SU-DHL-6 (cell line): Measurements from ENCODE around the gene FXR1.

ENCODE experiments used
- EZH2phosphoT487 ChIP-seq: fragments of 200-600 bp; sonication (generic), shearing (Covaris generic); conservative IDR thresholded peaks from 2 replicates; pipeline ENCODE4 v1.6.1; 2018; ENCODE audit warnings: mild to moderate bottlenecking, antibody characterized with exemption, low read length, moderate library complexity, mixed read lengths
- TF ChIP-seq, protein P1 (sequence below): fragments of 200-600 bp; sonication (generic); IDR thresholded peaks from one replicate; pipeline ENCODE4 v1.5.1; 2017; ENCODE audit warnings: antibody characterized with exemption, mild to moderate bottlenecking, low read length, moderate library complexity; ENCODE audit not compliant: insufficient read depth, poor library complexity, severe bottlenecking

DNA sequence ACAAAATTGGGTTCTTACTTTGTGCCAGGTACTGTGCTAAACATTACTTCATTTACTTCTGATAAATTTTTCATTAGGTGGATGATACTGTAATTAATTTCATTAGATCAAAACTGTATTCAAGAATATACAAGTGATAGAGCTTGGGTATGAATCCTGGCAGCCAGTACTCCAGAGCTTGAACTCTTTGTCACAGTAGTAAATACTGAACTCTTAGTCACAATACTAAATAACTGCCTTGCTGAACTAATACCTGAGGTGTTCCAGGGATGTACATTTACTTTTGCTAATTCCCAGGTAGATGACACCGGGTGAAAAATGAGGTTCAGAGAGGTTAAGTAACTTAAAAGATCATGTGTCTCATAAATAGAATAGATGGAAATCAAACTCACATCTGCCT lies 20.3 kb downstream of the FXR1 start:
- TF ChIP-seq, protein P1, sequence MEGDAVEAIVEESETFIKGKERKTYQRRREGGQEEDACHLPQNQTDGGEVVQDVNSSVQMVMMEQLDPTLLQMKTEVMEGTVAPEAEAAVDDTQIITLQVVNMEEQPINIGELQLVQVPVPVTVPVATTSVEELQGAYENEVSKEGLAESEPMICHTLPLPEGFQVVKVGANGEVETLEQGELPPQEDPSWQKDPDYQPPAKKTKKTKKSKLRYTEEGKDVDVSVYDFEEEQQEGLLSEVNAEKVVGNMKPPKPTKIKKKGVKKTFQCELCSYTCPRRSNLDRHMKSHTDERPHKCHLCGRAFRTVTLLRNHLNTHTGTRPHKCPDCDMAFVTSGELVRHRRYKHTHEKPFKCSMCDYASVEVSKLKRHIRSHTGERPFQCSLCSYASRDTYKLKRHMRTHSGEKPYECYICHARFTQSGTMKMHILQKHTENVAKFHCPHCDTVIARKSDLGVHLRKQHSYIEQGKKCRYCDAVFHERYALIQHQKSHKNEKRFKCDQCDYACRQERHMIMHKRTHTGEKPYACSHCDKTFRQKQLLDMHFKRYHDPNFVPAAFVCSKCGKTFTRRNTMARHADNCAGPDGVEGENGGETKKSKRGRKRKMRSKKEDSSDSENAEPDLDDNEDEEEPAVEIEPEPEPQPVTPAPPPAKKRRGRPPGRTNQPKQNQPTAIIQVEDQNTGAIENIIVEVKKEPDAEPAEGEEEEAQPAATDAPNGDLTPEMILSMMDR = no peak
- TF ChIP-seq EZH2phosphoT487 = no peak
